ENCODE measurements around the gene DPY30. TPM values are rescaled to one million over a fixed set of nuclear protein-coding genes. Genes with fewer than 3 reads are reported as not detected.

Gene DPY30
- total RNA-seq, 6 experiments from 2014 or later: 23.8 to 42.7 (median 34.7) TPM

GRCh38 chr2:32003791-32004190, 35.8 kb downstream of the DPY30 start:
- ATAC-seq (no peak), DNase-seq (no peak)
- no peaks in the 10 kb centered on the region for H3K9me3 ChIP-seq
- no peak overlapping the region for H3K27ac ChIP-seq
- 83% methylated on average over 2 of the region's 2 CpGs for WGBS (ENCODE audit: insufficient coverage, low coverage, low lambda C conversion rate, missing lambda C conversion rate)
- TF ChIP-seq POLR2A (IDR thresholded peaks at IDR 0.05) (no peak), CTCF (IDR thresholded peaks at IDR 0.05) (no peak)
- H3K27me3 ChIP-seq: no peaks in the 10 kb centered on the region
- no peaks in the 10 kb centered on the region for H3K36me3 ChIP-seq
- H3K4me1 ChIP-seq: peaks cover 0 to 34% (median 13%) of the 10 kb centered on the region in 4 donors
- H3K4me3 ChIP-seq: no peak overlapping the region
- intact Hi-C loops (cut with DNase I): no loop called here

GRCh38 chr2:32002406-32002805, 37.2 kb downstream of the DPY30 start:
- DNase-seq: no peak
- no peak overlapping the region for H3K27ac ChIP-seq

GRCh38 chr2:31999438-31999837, 40.2 kb downstream of the DPY30 start:
- DNase-seq (no peak), ATAC-seq (no peak)
- Histone ChIP-seq H3K27ac (no peak overlapping the region), H3K4me1 (no peaks in the 10 kb centered on the region), H3K27me3 (no peaks in the 10 kb centered on the region), H3K4me3 (no peak overlapping the region), H3K36me3 (no peaks in the 10 kb centered on the region), H3K9me3 (no peaks in the 10 kb centered on the region)
- intact Hi-C loops (cut with DNase I): no loop called here
- no CpG with 5 or more reads among the region's 4 CpGs for WGBS (ENCODE audit: insufficient coverage, low coverage, low lambda C conversion rate, missing lambda C conversion rate)
- TF ChIP-seq POLR2A (IDR thresholded peaks at IDR 0.05): no peak
- no peak for TF ChIP-seq CTCF (IDR thresholded peaks at IDR 0.05)

More at GRCh38 chr2:32002406-32002805, 37.2 kb downstream of the DPY30 start:
- peaks cover 0 to 25% (median 12%) of the 10 kb centered on the region in 4 donors for H3K4me1 ChIP-seq
- H3K36me3 ChIP-seq: no peaks in the 10 kb centered on the region
- no peak for ATAC-seq
- TF ChIP-seq POLR2A (IDR thresholded peaks at IDR 0.05) (no peak), CTCF (IDR thresholded peaks at IDR 0.05) (no peak)
- intact Hi-C loops (cut with DNase I): no loop called here
- H3K27me3 ChIP-seq: no peaks in the 10 kb centered on the region
- H3K9me3 ChIP-seq: no peaks in the 10 kb centered on the region
- WGBS (ENCODE audit: insufficient coverage, low coverage, low lambda C conversion rate, missing lambda C conversion rate): 91% methylated on average over 3 of the region's 3 CpGs
- no peak overlapping the region for H3K4me3 ChIP-seq

GRCh38 chr2:31998731-31999383, 40.7 kb downstream of the DPY30 start:
- Histone ChIP-seq H3K9me3 (no peaks in the 10 kb centered on the region), H3K4me3 (no peak overlapping the region), H3K36me3 (no peaks in the 10 kb centered on the region), H3K27me3 (no peaks in the 10 kb centered on the region), H3K27ac (no peak overlapping the region), H3K4me1 (no peaks in the 10 kb centered on the region)
- DNase-seq (no peak), ATAC-seq (no peak)
- TF ChIP-seq CTCF (IDR thresholded peaks at IDR 0.05) (no peak), POLR2A (IDR thresholded peaks at IDR 0.05) (no peak)
- intact Hi-C loops (cut with DNase I): no loop called here
- 83% methylated on average over 4 of the region's 4 CpGs for WGBS (ENCODE audit: insufficient coverage, low coverage, low lambda C conversion rate, missing lambda C conversion rate)

Measured in right lobe of liver (tissue), 6 donors.